Measurements from ENCODE around the gene ASH1L. TPM values are rescaled to one million over a fixed set of nuclear protein-coding genes. Genes with fewer than 3 reads are reported as not detected.

The ASH1L gene
- total and polyA plus RNA-seq, 2 donors (not counting 3 experiments of a cell fraction or from before 2014, with no cell fraction given), result 11.6 to 29.2 TPM

DNA sequence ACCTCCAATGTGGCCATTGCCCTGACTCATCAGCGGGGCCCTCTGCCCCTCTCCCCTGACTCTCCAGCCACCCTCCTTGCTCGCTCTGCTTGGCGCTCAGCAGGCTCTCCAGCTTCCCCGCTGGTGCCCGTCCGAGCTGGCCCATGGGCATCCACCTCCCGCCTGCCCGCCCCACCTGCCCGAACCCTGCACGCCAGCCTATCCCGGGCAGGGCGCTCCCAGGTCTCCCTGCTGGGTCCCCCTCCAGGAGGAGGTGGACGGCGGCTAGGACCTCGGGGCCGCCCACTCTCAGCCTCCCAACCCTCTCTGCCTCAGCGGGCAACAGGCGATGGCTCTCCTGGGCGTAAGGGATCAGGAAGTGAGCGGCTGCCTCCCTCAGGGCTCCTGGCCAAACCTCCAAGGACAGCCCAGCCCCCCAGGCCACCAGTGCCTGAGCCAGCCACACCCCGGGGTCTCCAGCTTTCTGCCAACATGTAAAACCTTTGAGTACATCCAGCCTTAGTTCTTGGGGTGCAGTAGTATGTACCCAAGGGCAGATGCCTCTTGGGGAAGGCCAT lies 274.5 kb downstream of the ASH1L start:
- Histone ChIP-seq H3K79me2 (ENCODE audit: control insufficient read depth, insufficient read depth, low read length) (no peaks in the 10 kb centered on the region), H3K4me2 (ENCODE audit: insufficient read depth, low read length) (no peak overlapping the region), H3K9me3 (replicated peaks; ENCODE audit: control insufficient read depth, insufficient read depth, low read length) (no peaks in the 10 kb centered on the region), H3K27ac (ENCODE audit: insufficient read depth, low read depth, low read length) (no peak overlapping the region), H3K4me1 (ENCODE audit: control insufficient read depth, extremely low read depth, insufficient read depth, low read length) (no peaks in the 10 kb centered on the region), H2AFZ (ENCODE audit: low read depth, low read length) (no peak overlapping the region), H3K4me3 (replicated peaks in 1 of 3; ENCODE audit: insufficient read depth in 1 of 3, low read depth in 1 of 3, low read length in 3 of 3) (no peak overlapping the region), H3K36me3 (ENCODE audit: control insufficient read depth in 2 of 2, extremely low read depth in 1 of 2, insufficient read depth in 2 of 2, low read length in 2 of 2) (no peaks in the 10 kb centered on the region), H3K9me1 (replicated peaks; ENCODE audit: control insufficient read depth, extremely low read depth, insufficient read depth, low read length) (no peaks in the 10 kb centered on the region), H3K27me3 (ENCODE audit: control insufficient read depth in 2 of 2, insufficient read depth in 2 of 2, low read length in 2 of 2) (peaks cover 2 to 5% of the 10 kb centered on the region in 2 experiments), H4K20me1 (replicated peaks; ENCODE audit: control insufficient read depth, extremely low read depth, insufficient read depth, low read length) (no peaks in the 10 kb centered on the region), H3K9ac (replicated peaks; ENCODE audit: extremely low read depth, insufficient read depth, low read length) (no peak overlapping the region)
- intact Hi-C loops (cut with micrococcal nuclease) (no loop called here), dilution Hi-C loops (cut with MboI; ENCODE audit: extremely low pct_ligation_motif_present, low sequenced_read_pairs) (no loop called here)
- ChIA-PET CTCF (interaction anchor here (1.2 kb wide), 1 partner anchor 11 kb away, joined by 3 read pairs; no protein-coding TSS in a partner anchor), POLR2A (no interaction called here)
- DNase-seq (ENCODE audit: low read depth, low spot score) (no peak), FAIRE-seq (no peak)
- no TSS peak for BruUV-seq (replicated peaks)
- TF ChIP-seq FOS (IDR thresholded peaks at IDR 0.05; ENCODE audit: borderline replicate concordance, insufficient read depth, low read length), result no peak
- TF ChIP-seq, protein P1, sequence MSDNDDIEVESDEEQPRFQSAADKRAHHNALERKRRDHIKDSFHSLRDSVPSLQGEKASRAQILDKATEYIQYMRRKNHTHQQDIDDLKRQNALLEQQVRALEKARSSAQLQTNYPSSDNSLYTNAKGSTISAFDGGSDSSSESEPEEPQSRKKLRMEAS (IDR thresholded peaks at IDR 0.05; ENCODE audit: insufficient read depth, insufficient read length), result no peak
- TF ChIP-seq JUN (IDR thresholded peaks at IDR 0.05; ENCODE audit: borderline replicate concordance, insufficient read depth, insufficient read length, low read depth), result no peak
- no peak for TF ChIP-seq POLR2A (IDR thresholded peaks at IDR 0.05; ENCODE audit: low read depth, low read length)
- no peak for TF ChIP-seq CTCF (IDR thresholded peaks at IDR 0.05; ENCODE audit: extremely low read depth in 1 of 2, insufficient read depth in 1 of 2, low read depth in 1 of 2, low read length in 2 of 2)
- no peak for TF ChIP-seq GATA2 (IDR thresholded peaks at IDR 0.05; ENCODE audit: insufficient read depth, insufficient read length, low read depth, low read length)
- TF ChIP-seq MYC (IDR thresholded peaks at IDR 0.05; ENCODE audit: low read depth, low read length), result no peak
- no peak for TF ChIP-seq POLR2AphosphoS5 (IDR thresholded peaks at IDR 0.05; ENCODE audit: insufficient read depth, low read depth, low read length)

All from endothelial cell of umbilical vein (primary cell).